GM21381 (cell line): ENCODE data around the gene METAP2.

Experiments used
- ATAC-seq: cut with Tn5 transposase; IDR thresholded peaks from one replicate; pipeline ENCODE4 v1.9.1; 2021; ENCODE audit warnings: mild to moderate bottlenecking, moderate library complexity; ENCODE audit not compliant: unreplicated experiment

METAP2 gene

DNA sequence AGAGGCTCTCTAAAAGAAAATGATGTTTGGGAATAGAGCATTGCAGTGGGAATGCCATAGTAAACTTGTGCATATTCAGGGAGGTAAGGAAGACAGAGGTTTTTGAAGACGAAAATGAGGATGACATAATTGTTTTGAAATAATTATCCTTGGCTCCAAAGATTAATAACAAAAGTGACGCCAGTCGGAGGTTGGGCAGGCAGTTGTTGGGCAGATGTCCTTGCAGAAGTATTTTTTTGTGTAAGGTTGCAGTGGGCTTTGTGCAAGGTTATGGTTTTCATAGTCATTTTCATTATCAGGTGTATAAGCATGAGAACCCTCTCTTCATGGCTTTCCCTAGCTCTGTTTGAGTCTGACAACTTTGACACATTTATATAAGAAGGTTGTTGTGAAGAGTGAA, 35.3 kb downstream of the METAP2 start:
- ATAC-seq: no peak

DNA sequence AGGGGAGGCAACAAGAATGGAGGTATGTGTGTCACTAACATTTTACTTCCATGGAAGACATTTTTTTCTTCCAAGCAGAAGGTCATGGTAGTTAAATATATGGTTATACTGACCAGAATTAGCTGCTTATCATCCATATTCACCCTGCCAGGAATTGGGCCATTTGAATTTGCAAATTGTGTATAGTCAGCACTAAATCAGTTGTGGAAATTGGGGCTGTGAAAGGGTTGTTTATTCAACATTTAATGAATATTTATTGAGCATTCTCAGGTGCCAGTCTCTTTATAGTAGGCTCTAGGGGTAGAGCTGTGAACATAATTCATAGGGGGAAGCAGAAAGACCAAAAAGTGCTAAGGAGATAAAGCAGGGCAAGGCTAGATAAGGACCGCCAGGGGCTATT, 38.0 kb downstream of the METAP2 start:
- no peak for ATAC-seq

DNA sequence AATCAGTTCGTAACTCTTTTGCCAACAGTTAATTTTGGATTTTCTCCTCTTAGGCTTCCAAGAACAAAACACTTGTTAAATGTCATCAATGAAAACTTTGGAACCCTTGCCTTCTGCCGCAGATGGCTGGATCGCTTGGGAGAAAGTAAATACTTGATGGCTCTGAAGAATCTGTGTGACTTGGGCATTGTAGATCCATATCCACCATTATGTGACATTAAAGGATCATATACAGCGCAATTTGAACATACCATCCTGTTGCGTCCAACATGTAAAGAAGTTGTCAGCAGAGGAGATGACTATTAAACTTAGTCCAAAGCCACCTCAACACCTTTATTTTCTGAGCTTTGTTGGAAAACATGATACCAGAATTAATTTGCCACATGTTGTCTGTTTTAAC, 39.6 kb downstream of the METAP2 start:
- ATAC-seq: no peak

DNA sequence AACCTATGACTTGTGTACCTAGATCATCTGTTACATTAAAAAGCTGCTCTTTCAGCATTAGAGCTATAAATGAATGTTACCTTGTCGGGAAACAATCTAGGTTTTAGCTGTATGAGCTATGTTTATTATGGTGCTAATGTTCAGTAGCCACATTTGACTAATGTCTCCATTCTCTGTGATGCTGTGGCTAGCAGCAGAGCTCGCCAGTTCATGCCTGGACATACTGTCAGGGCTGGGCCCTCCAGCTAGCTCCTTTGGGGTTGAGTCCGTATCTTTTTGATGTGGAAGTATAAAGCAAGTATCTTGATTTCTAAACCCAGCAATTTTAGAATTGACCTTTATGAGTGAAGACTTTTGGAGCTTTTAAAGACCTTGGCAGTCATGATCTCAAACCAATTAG, 41.2 kb downstream of the METAP2 start:
- ATAC-seq: no peak

DNA sequence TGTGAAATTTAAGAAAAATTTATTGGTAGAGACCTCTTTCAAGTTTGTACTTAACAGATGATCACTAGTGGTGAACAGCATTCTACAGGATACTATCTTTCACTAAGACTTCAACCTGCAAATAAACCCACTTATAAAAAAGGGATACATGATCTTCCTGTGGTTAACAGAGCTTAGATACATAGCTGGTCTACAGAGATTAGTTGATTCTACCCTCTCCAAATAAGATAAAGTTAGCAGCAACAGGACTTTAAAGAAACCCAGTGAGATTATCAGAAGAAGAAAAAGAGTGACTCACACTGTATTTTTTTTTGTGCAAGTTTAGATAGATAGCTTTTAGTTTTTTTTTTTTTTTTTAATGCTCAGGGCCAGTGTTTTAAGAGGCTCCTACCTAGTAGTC, 42.8 kb downstream of the METAP2 start:
- ATAC-seq: no peak

DNA sequence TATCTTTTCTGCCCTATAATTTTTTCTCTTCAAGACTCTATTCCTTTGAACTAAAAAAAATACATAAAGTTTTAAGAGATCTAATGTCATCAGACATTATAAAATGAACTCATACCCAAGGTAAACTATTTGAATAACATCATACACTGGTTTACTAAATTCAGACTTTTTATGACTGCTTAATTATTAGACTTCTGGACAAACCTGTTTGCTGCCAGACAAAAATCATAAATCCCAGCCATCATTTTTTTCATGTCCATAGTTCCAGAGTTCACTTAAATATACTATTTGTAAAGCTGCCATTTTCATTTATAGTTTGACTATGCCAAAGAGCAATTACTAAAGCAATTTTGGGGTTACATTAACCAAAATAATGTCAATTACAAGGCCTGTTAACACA, 43.3 kb downstream of the METAP2 start:
- ATAC-seq: no peak

DNA sequence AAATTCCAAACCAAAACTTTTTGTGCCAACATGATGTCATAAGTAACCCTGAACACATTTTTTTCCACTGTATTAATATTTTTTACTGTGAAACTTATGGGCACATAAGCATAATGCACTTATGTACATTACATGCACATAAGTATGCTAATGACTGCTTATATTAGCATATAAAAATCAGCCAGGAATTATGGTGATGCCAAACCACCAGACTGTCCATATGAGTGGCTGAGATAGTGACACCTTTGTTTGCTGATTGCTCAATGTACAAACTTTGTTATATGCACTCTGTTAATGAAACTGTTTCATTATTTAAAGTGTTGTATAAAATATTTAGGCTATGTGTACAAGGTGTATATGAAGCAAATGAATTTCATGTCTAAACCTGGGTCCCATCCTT, 45.0 kb downstream of the METAP2 start:
- no peak for ATAC-seq

DNA sequence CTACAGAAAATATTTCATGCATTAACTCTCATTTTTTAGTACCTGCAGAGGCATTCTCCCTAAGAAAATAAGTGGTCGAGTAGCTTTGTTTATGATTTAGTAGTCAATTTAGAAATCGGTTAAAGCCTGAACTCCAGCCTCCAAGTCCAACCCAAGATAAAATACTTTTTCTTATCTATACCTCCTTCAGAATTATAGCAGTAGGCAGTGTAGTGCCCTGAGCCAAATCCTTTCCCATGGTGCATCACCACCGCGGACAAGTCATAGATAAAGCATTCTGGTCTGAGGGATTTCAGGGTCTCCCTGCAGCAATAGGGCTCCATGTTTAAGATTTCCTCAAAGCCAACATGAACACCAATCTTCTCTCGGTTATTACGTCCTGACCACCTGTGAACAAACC, 46.9 kb downstream of the METAP2 start:
- ATAC-seq: no peak

DNA sequence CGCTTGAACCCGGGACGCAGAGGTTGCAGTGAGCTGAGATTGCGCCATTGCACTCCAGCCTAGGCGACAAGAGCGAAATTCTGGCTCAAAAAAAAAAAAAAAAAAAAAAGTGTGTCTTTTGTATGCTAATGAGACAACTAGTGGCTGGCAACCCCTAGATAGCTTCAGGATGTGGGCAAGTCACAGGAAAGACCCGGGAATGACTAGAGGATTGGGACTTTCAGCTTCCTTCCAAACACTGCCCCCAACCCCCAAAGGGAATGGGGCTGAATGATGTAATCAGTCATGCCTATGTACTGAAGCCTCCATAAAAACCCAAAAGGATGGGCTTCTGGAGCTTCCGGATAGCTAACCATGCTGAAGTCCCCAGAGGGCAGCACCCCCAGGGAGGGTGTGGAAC, 48.7 kb downstream of the METAP2 start:
- no peak for ATAC-seq

DNA sequence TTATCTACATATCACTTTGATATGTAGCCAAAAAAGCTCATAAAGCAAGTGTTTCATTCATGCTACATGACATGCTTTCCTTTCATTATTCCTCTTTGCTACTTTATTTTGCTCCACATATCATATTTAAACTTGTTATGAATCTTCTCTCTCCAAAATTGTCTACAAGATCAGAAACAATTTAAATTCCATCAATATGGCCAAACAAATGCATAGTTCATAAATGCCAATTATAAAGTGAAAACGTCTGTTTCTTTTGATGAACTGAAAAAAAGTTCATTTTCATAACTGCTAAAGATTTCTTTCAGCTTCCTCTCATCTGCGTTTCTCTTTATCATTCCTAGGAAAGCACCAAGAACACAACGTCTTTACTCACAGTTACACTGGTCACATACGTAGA, 54.5 kb downstream of the METAP2 start:
- ATAC-seq: no peak

DNA sequence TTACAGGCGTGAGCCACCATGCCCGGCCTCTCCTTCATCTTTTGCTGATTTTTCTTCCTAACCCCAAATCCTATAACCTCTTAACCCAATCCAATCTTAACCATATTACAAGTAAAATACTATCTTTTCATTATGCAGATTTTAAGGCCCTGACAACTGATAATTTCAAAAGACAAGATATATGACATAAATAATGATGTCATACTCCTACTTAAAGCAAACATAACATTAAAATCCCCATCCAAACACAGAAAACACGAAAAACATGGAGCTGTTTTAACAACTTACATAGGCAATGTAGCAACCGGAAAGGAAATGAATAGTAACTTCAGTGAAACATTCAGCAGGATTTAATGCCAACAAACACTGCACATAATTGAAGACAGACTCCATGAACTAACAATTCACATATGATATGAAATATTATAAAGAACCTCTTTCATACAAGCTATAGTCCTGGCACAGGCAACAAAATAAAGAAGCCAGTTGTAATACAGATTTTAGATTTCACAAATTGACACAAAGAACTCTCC, 55.8 kb downstream of the METAP2 start:
- no peak for ATAC-seq

DNA sequence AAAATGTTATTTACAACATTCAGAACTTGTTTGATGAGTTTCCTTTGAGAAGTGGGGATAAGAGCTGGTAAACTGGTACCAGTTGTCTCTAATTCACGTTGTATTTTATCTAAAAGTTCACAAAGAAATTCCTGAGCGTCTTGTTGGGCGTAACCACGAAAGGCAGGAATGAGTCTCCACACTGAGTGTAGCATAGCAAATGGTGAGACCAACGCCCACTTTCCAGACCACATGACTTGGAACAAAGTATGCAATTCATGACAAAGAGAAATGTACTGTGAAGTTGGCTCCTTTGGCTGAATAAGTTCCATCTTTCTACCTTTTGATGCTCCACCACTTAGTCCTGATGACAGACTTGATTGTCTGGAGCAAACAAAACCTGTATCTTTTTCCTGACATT, 58.9 kb downstream of the METAP2 start:
- ATAC-seq: no peak

DNA sequence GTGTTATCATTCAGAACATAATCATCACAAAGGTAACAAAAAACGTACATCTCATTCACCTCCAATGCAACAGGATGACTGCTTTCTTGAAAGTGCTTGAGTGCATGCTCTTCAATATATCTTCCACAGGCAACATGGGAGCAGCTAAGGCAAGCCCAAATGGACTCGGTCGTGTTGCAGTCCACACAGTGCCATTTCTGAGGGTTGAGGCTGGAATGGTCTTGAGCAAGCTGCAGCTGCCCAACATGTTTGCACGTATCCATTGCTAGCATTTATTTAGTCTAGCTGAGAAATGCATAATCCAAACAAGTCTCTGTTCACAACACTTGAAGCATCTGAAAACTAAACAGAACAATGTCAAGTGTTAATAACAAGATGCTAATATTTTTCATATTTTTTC, 60.0 kb downstream of the METAP2 start:
- ATAC-seq: no peak

DNA sequence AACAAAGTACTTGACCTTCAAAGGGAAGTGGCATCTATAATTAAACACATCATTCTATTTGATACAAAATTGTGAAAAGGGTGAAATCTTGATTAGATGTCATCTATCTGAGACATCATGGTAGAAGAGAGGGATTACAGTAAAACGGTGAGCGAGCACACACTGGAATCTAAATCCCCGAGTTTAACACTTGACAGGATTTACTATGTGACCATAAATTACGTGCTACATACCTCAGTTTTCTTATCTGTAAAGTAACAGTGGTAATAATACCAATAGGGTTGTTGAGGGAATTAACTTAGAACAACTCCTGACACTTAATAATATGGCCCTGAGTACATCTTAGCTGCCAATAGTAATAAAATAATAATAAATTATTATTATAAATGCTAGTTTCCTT, 64.1 kb downstream of the METAP2 start:
- no peak for ATAC-seq

DNA sequence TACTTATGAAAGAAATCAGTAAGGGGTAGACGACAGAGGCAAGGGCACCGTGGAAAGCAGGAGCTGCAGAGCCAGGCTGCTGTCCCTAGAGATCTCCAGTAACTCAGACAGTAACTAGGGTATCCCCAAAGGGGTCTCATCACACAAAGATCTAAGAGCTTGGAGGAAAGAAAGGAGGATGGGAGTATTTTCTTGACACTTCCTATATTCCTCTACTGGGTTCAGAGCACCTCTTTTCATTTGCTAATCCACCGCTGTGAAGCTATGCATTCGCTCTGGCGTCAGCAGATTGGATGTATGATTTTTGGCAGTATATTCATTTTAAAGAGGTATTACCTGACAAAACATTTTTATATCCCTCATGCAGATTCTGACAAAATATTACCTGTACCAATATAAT, 64.7 kb downstream of the METAP2 start:
- no peak for ATAC-seq

DNA sequence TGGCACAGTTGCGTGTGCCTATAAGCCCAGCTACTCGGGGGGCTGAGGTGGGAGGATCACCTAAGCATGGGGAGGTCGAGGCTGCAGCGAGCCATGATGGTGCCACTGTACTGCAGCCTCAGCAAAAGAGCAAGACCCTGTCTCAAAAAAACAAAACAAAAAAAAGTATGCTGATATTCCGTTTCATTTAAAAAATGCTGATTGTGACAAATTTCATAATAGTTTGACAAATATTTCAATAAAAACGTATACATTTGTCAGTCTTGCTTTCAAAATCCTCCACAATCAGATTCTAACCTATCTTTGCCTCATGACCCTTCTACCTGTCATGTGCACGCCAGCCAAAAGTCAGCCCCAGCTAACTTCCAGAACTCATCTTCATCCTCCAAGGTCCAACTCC, 67.5 kb downstream of the METAP2 start:
- ATAC-seq: no peak

DNA sequence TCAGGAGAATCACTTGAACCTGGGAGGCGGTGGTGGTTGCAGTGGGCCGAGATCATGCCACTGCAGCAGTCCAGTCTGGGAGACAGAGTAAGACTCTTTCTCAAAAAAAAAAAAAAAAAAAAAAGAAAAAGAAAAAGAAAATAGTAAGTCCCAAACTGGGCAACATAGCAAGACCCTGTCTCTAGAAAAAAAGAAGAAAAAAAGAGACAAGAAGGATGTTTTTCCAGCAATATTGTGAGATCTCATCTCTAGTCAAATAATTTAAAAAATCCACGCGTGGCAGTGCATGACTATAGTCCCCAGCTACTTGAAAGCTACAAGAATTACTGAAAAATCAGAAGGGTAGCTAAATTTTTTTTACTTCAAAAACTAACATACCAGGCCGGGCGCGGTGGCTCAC, 69.4 kb downstream of the METAP2 start:
- ATAC-seq: no peak

DNA sequence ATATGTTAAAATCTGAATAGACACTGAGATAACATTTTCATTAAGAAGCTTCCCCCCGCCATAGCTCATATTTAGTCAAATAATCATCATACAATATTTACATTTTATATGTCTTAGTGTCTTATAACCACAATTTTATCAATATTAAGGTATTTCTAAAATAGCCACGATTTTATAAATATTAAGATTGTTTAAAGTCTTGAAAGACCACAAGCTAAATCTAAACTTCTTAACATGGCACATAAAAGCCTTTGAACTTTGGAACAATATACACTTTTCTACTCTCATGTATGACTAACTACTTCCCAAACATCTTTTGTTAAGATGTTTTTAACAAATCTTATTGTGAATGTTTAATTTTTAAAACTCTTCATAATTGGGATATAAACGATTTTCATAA, 70.8 kb downstream of the METAP2 start:
- ATAC-seq: no peak

DNA sequence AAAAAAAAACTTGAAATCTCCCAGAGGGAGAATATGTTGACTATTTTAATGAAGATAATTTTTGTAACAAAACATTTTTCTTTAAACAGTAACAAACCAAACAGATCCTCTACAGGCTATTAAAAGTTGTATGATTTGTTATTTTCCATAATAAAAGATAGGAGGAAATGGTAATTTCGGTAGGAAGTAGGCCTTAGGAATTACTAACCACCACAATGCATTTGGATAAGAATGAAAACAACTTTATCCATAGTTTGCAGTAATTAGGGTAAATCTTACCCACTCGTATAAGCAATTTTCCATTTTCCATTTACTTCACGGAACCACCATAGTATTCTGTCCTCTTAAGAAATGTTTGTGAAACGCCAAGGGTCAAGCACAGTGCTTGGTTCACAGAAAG, 71.4 kb downstream of the METAP2 start:
- no peak for ATAC-seq

DNA sequence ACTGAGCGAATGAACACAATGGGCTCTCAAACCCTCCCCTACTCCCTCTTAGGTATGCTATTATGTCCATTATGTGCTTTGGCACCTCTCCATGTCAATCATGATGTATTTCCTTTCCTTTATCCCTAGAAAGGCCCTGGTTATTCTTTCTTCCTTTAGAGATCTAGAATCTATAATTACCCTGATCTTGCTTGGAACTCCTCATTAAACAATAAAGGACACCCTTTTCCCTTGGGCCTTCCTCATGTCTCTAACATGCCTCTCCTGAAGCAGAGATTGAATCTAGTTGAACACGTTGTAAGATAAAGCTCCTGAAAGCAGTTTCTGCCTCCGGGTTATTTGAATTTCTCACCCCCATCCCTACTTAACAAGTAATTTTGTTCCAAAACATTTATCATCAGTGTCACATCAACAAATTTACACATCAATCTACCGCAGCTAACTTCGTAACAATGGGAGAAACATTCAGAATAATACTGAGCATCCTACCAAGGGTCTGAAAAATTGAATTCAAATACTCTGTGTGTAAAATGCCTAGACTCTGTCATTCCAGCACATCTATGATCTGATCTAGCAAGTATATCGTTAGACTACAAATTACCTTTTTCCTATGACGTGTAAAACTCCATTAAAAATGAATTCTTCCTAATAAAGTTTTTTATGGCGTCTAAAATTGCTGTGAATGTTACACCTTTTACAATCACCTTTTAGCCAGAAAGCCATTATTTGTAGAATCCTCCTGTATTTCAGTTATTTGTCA, 72.0 kb downstream of the METAP2 start:
- ATAC-seq: no peak

DNA sequence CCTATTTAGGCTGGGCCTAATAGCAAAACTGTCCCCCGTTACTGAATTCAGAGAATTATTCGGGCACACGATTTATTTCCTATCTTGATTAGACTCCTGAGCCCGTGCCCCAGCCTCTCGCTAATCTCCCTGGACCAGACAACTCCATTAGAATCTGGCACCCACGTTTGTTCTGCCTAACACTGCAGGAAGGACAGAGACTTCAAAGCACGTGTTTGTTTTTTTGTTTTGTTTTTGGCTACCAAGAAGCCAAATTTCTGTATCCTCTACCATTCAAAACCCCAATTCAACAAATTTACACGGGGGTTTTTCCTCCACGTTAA, 72.5 kb downstream of the METAP2 start:
- ATAC-seq: no peak

DNA sequence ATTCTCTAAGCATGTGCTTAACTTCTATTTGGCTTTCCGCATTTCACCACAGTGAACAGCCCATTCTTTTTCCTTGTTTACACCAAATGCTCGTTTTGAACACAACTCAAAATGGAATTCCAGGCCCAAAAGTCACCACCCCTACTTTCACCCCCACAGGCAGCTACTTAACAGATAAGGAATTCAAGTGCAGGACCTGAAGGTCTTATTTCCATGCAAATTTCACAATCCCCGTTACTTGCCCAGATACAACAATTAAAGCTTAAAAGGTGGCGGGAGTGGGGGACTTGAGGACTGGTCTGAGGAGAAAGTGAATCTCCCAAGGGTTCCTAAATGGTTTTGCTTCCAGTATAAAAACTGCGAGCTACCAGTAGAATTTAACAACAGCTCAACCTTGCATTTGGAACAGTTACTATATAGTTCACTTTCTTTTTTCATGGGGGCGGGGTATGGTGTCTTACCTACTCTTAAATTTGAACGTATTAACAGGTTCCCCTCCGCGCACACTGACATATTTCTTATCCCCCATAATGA, 73.6 kb downstream of the METAP2 start:
- ATAC-seq: no peak

DNA sequence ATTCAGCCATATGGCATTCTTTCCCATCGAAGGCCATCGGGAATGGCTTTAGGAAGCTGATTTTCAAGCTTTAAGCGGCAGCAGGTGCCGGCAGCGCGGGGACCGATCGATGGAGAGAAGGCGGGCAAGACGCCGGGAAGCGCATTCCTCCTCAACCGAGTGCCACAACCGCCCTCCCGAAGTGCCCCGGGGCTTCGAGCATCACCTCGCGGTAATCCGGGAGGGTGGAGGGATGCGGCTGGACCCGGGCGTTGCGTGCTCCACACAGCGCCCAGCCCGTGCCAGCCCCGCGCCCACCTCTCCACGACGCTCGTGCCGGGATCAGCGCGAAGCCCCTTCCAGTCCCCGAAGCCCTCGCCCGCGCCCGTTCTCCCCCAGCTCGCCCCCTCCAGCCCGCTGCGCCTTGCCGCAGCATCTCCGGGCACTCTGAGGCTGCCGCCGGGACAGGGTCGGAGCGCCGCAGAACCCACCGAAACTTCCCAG, 74.1 kb downstream of the METAP2 start:
- ATAC-seq: no peak
